GM12878 (cell line): ENCODE measurements around the gene ZMYM5. TPM values are rescaled to one million over a fixed set of nuclear protein-coding genes. Genes with fewer than 3 reads are reported as not detected.
A peak's percentile ranks its signal among the peaks of the same experiment; 100 is the strongest.

Experiments
- ATAC-seq: fragments of 200-7000 bp; cut with Tn5 transposase; 3 replicates; pipeline ENCODE4 v1.9.1; 2020; ENCODE audit warnings: mild to moderate bottlenecking, moderate library complexity
- BruUV-seq: library from RNA; stranded (reverse); fragments of 400-500 nt; replicated peaks from 2 replicates; lab custom pipeline; 2021; lab: Mats Ljungman, UMichigan
- CTCF ChIA-PET: fragments of 300-600 bp; sonication (Branson Sonifier 250); formaldehyde crosslinking; extraction: SDS; loops from one replicate; lab custom pipeline; 2021; ENCODE audit warnings: inconsistent platforms; lab: Yijun Ruan, JAX
- POLR2A ChIA-PET: fragments of 350-600 bp; formaldehyde crosslinking; extraction: SDS; loops from one replicate; lab custom pipeline; 2021; ENCODE audit warnings: inconsistent platforms; lab: Charles Lee
- RAD21 ChIA-PET: fragments of 300-600 bp; sonication (Branson Sonifier 250); formaldehyde crosslinking; loops from one replicate; lab custom pipeline; 2023; ENCODE audit warnings: antibody characterized with exemption; ENCODE audit not compliant: unreplicated experiment; lab: Charles Lee
- SMC1A ChIA-PET: fragments of 300-600 bp; sonication (Branson Sonifier 250); formaldehyde crosslinking; loops from one replicate; lab custom pipeline; 2023; ENCODE audit not compliant: unreplicated experiment, uncharacterized antibody; lab: Charles Lee
- DNase-seq: peaks from one replicate; pipeline ENCODE4 v3.0.0-alpha.2; 2011; ENCODE audit warnings: low read depth, low spot score
- FAIRE-seq: peaks from 3 replicates; lab custom pipeline; 2011; peaks lifted over from hg19 to GRCh38; lab: Jason Lieb, UNC
- H2AFZ ChIP-seq: 2 replicates; pipeline ENCODE4 v1.6.0; 2011; ENCODE audit warnings: low read depth, low read length, control low read depth; ENCODE audit not compliant: control insufficient read depth
- H3K27ac ChIP-seq: 2 replicates; pipeline ENCODE4 v1.5.1; 2011; ENCODE audit warnings: control low read depth; ENCODE audit not compliant: control insufficient read depth, insufficient read depth
- H3K27me3 ChIP-seq, 2 experiments: replicated peaks in 1 of 2; 2 replicates each; pipeline versions ENCODE4 v1.6.0 to v1.6.1; 2011; ENCODE audit warnings: low read length in 1 of 2; ENCODE audit not compliant: control insufficient read depth in 2 of 2, insufficient read depth in 2 of 2
- H3K36me3 ChIP-seq, 2 experiments: 2 replicates each; pipeline ENCODE4 v1.5.1; 2011; ENCODE audit warnings: low read length in 1 of 2; ENCODE audit not compliant: control insufficient read depth in 2 of 2, insufficient read depth in 2 of 2
- H3K4me1 ChIP-seq: 2 replicates; pipeline ENCODE4 v1.6.1; 2011; ENCODE audit warnings: mild to moderate bottlenecking, low read length, moderate library complexity, mixed read lengths; ENCODE audit not compliant: control insufficient read depth, insufficient read depth
- H3K4me2 ChIP-seq: 2 replicates; pipeline ENCODE4 v1.6.0; 2011; ENCODE audit warnings: control low read depth; ENCODE audit not compliant: control insufficient read depth, insufficient read depth
- H3K4me3 ChIP-seq: fragments of 200-600 bp; sonication (generic); 2 replicates; pipeline ENCODE4 v1.5.1; 2016
- H3K79me2 ChIP-seq: 2 replicates; pipeline ENCODE4 v1.6.0; 2011; ENCODE audit warnings: low read length; ENCODE audit not compliant: control insufficient read depth, insufficient read depth
- H3K9ac ChIP-seq: 2 replicates; pipeline ENCODE4 v1.8.0; 2011; ENCODE audit warnings: low read length, control low read depth, mixed read lengths; ENCODE audit not compliant: control insufficient read depth, insufficient read depth
- H3K9me3 ChIP-seq: replicated peaks from 3 replicates; pipeline ENCODE4 v1.5.1; 2011; ENCODE audit warnings: mild to moderate bottlenecking, low read length; ENCODE audit not compliant: control insufficient read depth, insufficient read depth
- H4K20me1 ChIP-seq: 2 replicates; pipeline ENCODE4 v1.6.0; 2011; ENCODE audit not compliant: control insufficient read depth, insufficient read depth
- CTCF ChIP-seq, 3 experiments: IDR thresholded peaks in 2 of 3; conservative IDR thresholded peaks in 1 of 3; 2 replicates each; pipeline ENCODE4 v1.5.1; 2011; ENCODE audit warnings: low read depth in 3 of 3, low read length in 3 of 3, mild to moderate bottlenecking in 3 of 3, control low read depth in 2 of 3, moderate library complexity in 2 of 3, inconsistent platforms in 1 of 3, mixed read lengths in 1 of 3; ENCODE audit not compliant: control insufficient read depth in 2 of 3, insufficient read depth in 1 of 3; ENCODE audit errors: extremely low read depth in 1 of 3
- IRF4 ChIP-seq: IDR thresholded peaks from 2 replicates; pipeline ENCODE4 v1.6.1; 2011; ENCODE audit warnings: low read depth, low read length
- MYB ChIP-seq: fragments of 150-350 bp; IDR thresholded peaks from 2 replicates; pipeline ENCODE4 v1.6.1; 2014; ENCODE audit warnings: mild to moderate bottlenecking, low read depth, low read length, borderline replicate concordance
- PKNOX1 ChIP-seq: fragments of 450-650 bp; IDR thresholded peaks from 2 replicates; pipeline ENCODE4 v1.6.1; 2016; ENCODE audit warnings: mild to moderate bottlenecking
- PRDM15 ChIP-seq: fragments of 450-650 bp; formaldehyde crosslinking; IDR thresholded peaks from 2 replicates; pipeline ENCODE4 v1.4.0; 2020; ENCODE audit warnings: mild to moderate bottlenecking, moderate library complexity
- SIX5 ChIP-seq: IDR thresholded peaks from 2 replicates; pipeline ENCODE4 v1.6.1; 2011; ENCODE audit warnings: mild to moderate bottlenecking, low read depth, low read length, moderate library complexity; ENCODE audit not compliant: severe bottlenecking
- USF2 ChIP-seq: IDR thresholded peaks from 2 replicates; pipeline ENCODE4 v1.6.1; 2011; ENCODE audit warnings: low read depth, low read length, improper control_type of control experiment, borderline replicate concordance
- WGBS: methylation state at CpG from one replicate; pipeline ENCODE4 v1.1.6; 2016; ENCODE audit warnings: low lambda C conversion rate; ENCODE audit not compliant: insufficient replicate concordance, insufficient coverage; ENCODE audit errors: missing lambda C conversion rate; 5-methylcytosine and 5-hydroxymethylcytosine counted together
- in situ Hi-C: fragments of 300-500 bp; cut with MboI; formaldehyde crosslinking; loops from 9 replicates; pipeline ENCODE4 v1.14.3; 2018; ENCODE audit warnings: mixed read lengths
- intact Hi-C: fragments of 100-400 bp; cut with micrococcal nuclease; formaldehyde crosslinking; loops from one replicate; pipeline ENCODE4 v1.14.2; 2022; ENCODE audit not compliant: unreplicated experiment
- polyA plus RNA-seq, 11 experiments: library from polyadenylated mRNA; depleted of rRNA in 4 of 11; unstranded in 6 of 11; stranded (reverse) in 5 of 11; fragments of >200 nt; fragmentation: Nextera tagmentation in 4 of 11; fragmentation: Illumina TruSeq in 1 of 11; extraction: Ambion mirVana in 4 of 11; extraction: Trizol in 1 of 11; gene quantifications; 1 replicate in 1 of 11; 2 replicates in 10 of 11; pipeline versions ENCODE4 v1.2.1 to v1.2.3, GENCODE V29; 2011 to 2016; ENCODE audit warnings: inconsistent platforms in 2 of 11, missing spikeins in 2 of 11, low read depth in 1 of 11
- total RNA-seq, 4 experiments: library from RNA; depleted of rRNA in 3 of 4; stranded (reverse); fragments of >200 nt in 3 of 4; fragmentation: Illumina TruSeq in 1 of 4; extraction: Trizol in 1 of 4; gene quantifications; 2 replicates each; pipeline versions ENCODE4 v1.2.1 to v1.2.3, GENCODE V29; 2013 to 2021

The ZMYM5 gene
- total and polyA plus RNA-seq, 10 of the 15 experiments (the other 5 are each of a cell fraction or from before 2014, with no cell fraction given), result 7.1 to 13.7 (median 10.6) TPM

GRCh38 chr13:19888799-19889198 lies 25.4 kb upstream of the ZMYM5 start:
- RAD21 ChIA-PET, result interaction anchor here (0.8 kb wide), 1 partner anchor 9 kb away, joined by 3 read pairs; no protein-coding TSS in a partner anchor
- FAIRE-seq (no peak), DNase-seq (no peak), ATAC-seq (peak; percentile 55)
- no TSS peak for BruUV-seq
- Histone ChIP-seq H3K27me3 (no peaks in the 10 kb centered on the region), H3K9me3 (no peaks in the 10 kb centered on the region), H2AFZ (no peak overlapping the region), H3K4me1 (no peaks in the 10 kb centered on the region), H3K9ac (no peak overlapping the region), H3K4me2 (no peak overlapping the region), H3K36me3 (no peaks in the 10 kb centered on the region), H3K79me2 (no peaks in the 10 kb centered on the region), H3K4me3 (no peak overlapping the region), H4K20me1 (no peaks in the 10 kb centered on the region), H3K27ac (no peak overlapping the region)
- POLR2A ChIA-PET, result no interaction called here
- 48% methylated on average over 4 of the region's 4 CpGs for WGBS
- TF ChIP-seq USF2 (no peak), CTCF (IDR thresholded peaks at IDR 0.05 in 2 of 3, conservative IDR thresholded peaks at IDR 0.05 in 1 of 3; ENCODE audit: control insufficient read depth in 2 of 3, extremely low read depth in 1 of 3, insufficient read depth in 1 of 3, low read depth in 3 of 3, low read length in 3 of 3) (peak in 1 of 3 experiments; percentile 21; a peak in 1 of 6 replicates), PKNOX1 (no peak), PRDM15 (CRISPR knock-in tag) (no peak), SIX5 (no peak), MYB (no peak), IRF4 (no peak)
- intact Hi-C loops (no loop called here), in situ Hi-C loops (no loop called here)
- SMC1A ChIA-PET, result interaction anchor here (1.0 to 2.0 kb wide), 2 partner anchors 10 to 28 kb away, joined by 3 to 6 read pairs; no protein-coding TSS in a partner anchor
- CTCF ChIA-PET, result interaction anchor here (0.6 to 1.4 kb wide), 4 partner anchors 90 to 255 kb away, joined by 3 read pairs; no protein-coding TSS in a partner anchor
